HG03159 (cell line): Measurements from ENCODE around the gene ANXA6.

Source experiments
- ATAC-seq: cut with Tn5 transposase; IDR thresholded peaks from one replicate; pipeline ENCODE4 v1.9.1; 2021; ENCODE audit warnings: mild to moderate bottlenecking, moderate library complexity; ENCODE audit not compliant: unreplicated experiment

The ANXA6 gene

GRCh38 chr5:151106509-151106908, 51.1 kb downstream of the ANXA6 start:
- ATAC-seq, result no peak

- ATAC-seq, result no peak
These were observed 51.5 kb downstream of the ANXA6 start for GRCh38 chr5:151106043-151106442.

- no peak for ATAC-seq
These were observed 52.0 kb downstream of the ANXA6 start for GRCh38 chr5:151105561-151105960.

- ATAC-seq, result no peak
These were observed 52.8 kb downstream of the ANXA6 start for GRCh38 chr5:151104795-151105194.

- no peak for ATAC-seq
These were observed 55.8 kb downstream of the ANXA6 start for GRCh38 chr5:151101746-151102145.

GRCh38 chr5:151101151-151101550, 56.4 kb downstream of the ANXA6 start:
- ATAC-seq, result no peak

GRCh38 chr5:151100681-151101080, 56.9 kb downstream of the ANXA6 start:
- ATAC-seq, result no peak

GRCh38 chr5:151098768-151099121, 58.8 kb downstream of the ANXA6 start:
- ATAC-seq, result no peak

GRCh38 chr5:151097820-151098767, 59.5 kb downstream of the ANXA6 start:
- ATAC-seq, result peak; percentile 34

GRCh38 chr5:151097061-151097460, 60.5 kb downstream of the ANXA6 start:
- no peak for ATAC-seq

- no peak for ATAC-seq
These were observed 61.6 kb downstream of the ANXA6 start for GRCh38 chr5:151096001-151096373.

- ATAC-seq, result no peak
These were observed 62.1 kb downstream of the ANXA6 start for GRCh38 chr5:151095341-151096000.

GRCh38 chr5:151094852-151095245, 62.7 kb downstream of the ANXA6 start:
- ATAC-seq, result no peak

- ATAC-seq, result peak; percentile 68
These were observed 63.3 kb downstream of the ANXA6 start for GRCh38 chr5:151094030-151094851.

- ATAC-seq, result peak; percentile 18
These were observed 64.1 kb downstream of the ANXA6 start for GRCh38 chr5:151093476-151093889.

- ATAC-seq, result no peak
These were observed 64.8 kb downstream of the ANXA6 start for GRCh38 chr5:151092762-151093161.

GRCh38 chr5:151089726-151090125, 67.9 kb downstream of the ANXA6 start:
- no peak for ATAC-seq

- ATAC-seq, result no peak
These were observed 68.6 kb downstream of the ANXA6 start for GRCh38 chr5:151088986-151089385.

GRCh38 chr5:151087486-151087885, 70.1 kb downstream of the ANXA6 start:
- ATAC-seq, result no peak

- peak; percentile 73 for ATAC-seq
These were observed 70.6 kb downstream of the ANXA6 start for GRCh38 chr5:151086905-151087360.

- no peak for ATAC-seq
These were observed 71.2 kb downstream of the ANXA6 start for GRCh38 chr5:151086192-151086869.
